Psoas muscle (tissue), 8 donors: Measurements from ENCODE around the gene PCNX2. TPM values are rescaled to one million over a fixed set of nuclear protein-coding genes. Genes with fewer than 3 reads are reported as not detected.

Experiments
- ATAC-seq, 4 donors: fragments of 200-7000 bp; cut with Tn5 transposase; one replicate each; pipeline ENCODE4 v1.9.1; 2020; ENCODE audit warnings: moderate library complexity in 3 of 4, mild to moderate bottlenecking in 2 of 4
- DNase-seq, 2 donors: peaks; one replicate each; pipeline ENCODE4 v3.0.0-alpha.2; 2020
- H3K27ac ChIP-seq: fragments of 200-600 bp; one replicate; pipeline ENCODE4 v1.8.0; 2022
- H3K27me3 ChIP-seq, 3 donors: fragments of 200-600 bp in 1 of 3; one replicate each; pipeline versions ENCODE4 v1.6.1 to v1.8.0; 2013 to 2022; ENCODE audit warnings: low read length in 2 of 3, mild to moderate bottlenecking in 2 of 3, moderate library complexity in 1 of 3; ENCODE audit not compliant: insufficient read depth in 3 of 3
- H3K36me3 ChIP-seq, 2 donors: fragments of 200-600 bp in 1 of 2; one replicate each; pipeline versions ENCODE4 v1.6.1 to v1.8.0; 2013 to 2022; ENCODE audit warnings: low read depth in 1 of 2, mild to moderate bottlenecking in 1 of 2, moderate library complexity in 1 of 2; ENCODE audit not compliant: insufficient read depth in 1 of 2
- H3K4me1 ChIP-seq: fragments of 200-600 bp; one replicate; pipeline ENCODE4 v1.8.0; 2022
- H3K4me3 ChIP-seq: fragments of 200-600 bp; one replicate; pipeline ENCODE4 v1.8.0; 2022; ENCODE audit warnings: mild to moderate bottlenecking
- H3K9me3 ChIP-seq: fragments of 200-600 bp; one replicate; pipeline ENCODE4 v1.8.0; 2022
- CTCF ChIP-seq: fragments of 200-600 bp; IDR thresholded peaks from one replicate; pipeline ENCODE4 v1.8.0; 2022; ENCODE audit warnings: antibody characterized with exemption
- WGBS, 3 donors: extraction: QIAGEN DNeasy Blood & Tissue Kit; methylation state at CpG; one replicate each; pipeline versions ENCODE4 v1.1.6 to v1.1.7; 2013; 5-methylcytosine and 5-hydroxymethylcytosine counted together
- intact Hi-C, 2 donors: fragments of 100-400 bp; cut with DNase I; formaldehyde crosslinking; loops; one replicate each; pipeline versions ENCODE4 v1.11.0 to v1.14.2; 2022
- polyA plus RNA-seq, 3 donors: library from polyadenylated mRNA; stranded (reverse); fragments of 200-250 nt; gene quantifications; one replicate each; pipeline ENCODE4 v1.2.3, GENCODE V29; 2013
- total RNA-seq, 4 donors: library from RNA; stranded (reverse); fragmentation: NEBNext Ultra II Directional in 2 of 4; extraction: Animal tissue kit (Norgen Biotek cat#: 25700) in 2 of 4; gene quantifications; one replicate each; pipeline versions ENCODE4 v1.2.1 to v1.2.4, GENCODE V29; 2021 to 2023
- donor health status: healthy with polysubstance abuse.
- donor health status: DM: no; HTN: no; CAD: no; lungs with moderate emphysema.
- donor health status: Bipolar disorder and iron deficiency.
- donor health status: healthy.
- donor health status: DM: yes; HTN: yes; CAD: no.
- donor health status: DM: no; HTN: no; CAD: no.
- donor health status: DM: no; HTN: no; CAD: no.
- donor health status: DM: yes; HTN: yes; CAD: no.

PCNX2 gene
- total and polyA plus RNA-seq, 7 donors: 0.16 to 1.1 (median 0.54) TPM

- Histone ChIP-seq H3K27ac (no peak overlapping the region), H3K4me3 (no peak overlapping the region), H3K4me1 (peaks cover 5% of the 10 kb centered on the region), H3K36me3 (no peaks in the 10 kb centered on the region), H3K27me3 (no peaks in the 10 kb centered on the region), H3K9me3 (no peaks in the 10 kb centered on the region)
- DNase-seq: no peak
- ATAC-seq: no peak
- TF ChIP-seq CTCF: no peak
- WGBS, 3 donors: 91 to 98% (median 95%) methylated on average over 2 of the region's 2 CpGs
- intact Hi-C loops: loop anchor here (5.0 kb wide), 2 partner anchors 385 to 1155 kb away; no protein-coding TSS in a partner anchor
Measured at GRCh38 chr1:233022246-233022645, 273.3 kb downstream of the PCNX2 start.

- Histone ChIP-seq H3K4me1 (peaks cover 5% of the 10 kb centered on the region), H3K36me3 (no peaks in the 10 kb centered on the region), H3K9me3 (no peaks in the 10 kb centered on the region), H3K4me3 (no peak overlapping the region), H3K27ac (no peak overlapping the region), H3K27me3 (no peaks in the 10 kb centered on the region)
- intact Hi-C loops: loop anchor here (5.0 kb wide), 2 partner anchors 383 to 1153 kb away; no protein-coding TSS in a partner anchor
- DNase-seq (peak in 1 of 2 donors; percentile 19), ATAC-seq (no peak)
- WGBS, 3 donors: 43 to 52% (median 47%) methylated on average over 8 of the region's 8 CpGs
- TF ChIP-seq CTCF: no peak
Measured at GRCh38 chr1:233020426-233020825, 275.1 kb downstream of the PCNX2 start.

- no peaks in the 10 kb centered on the region for H3K9me3 ChIP-seq
- ATAC-seq (no peak), DNase-seq (no peak)
- no peaks in the 10 kb centered on the region for H3K27me3 ChIP-seq
- WGBS, 3 donors: 63 to 73% (median 68%) methylated on average over 12 of the region's 12 CpGs
- intact Hi-C loops: loop anchor here (5.0 kb wide), 2 partner anchors 383 to 1153 kb away; no protein-coding TSS in a partner anchor
- no peak overlapping the region for H3K27ac ChIP-seq
- no peaks in the 10 kb centered on the region for H3K36me3 ChIP-seq
- H3K4me1 ChIP-seq: peaks cover 5% of the 10 kb centered on the region
- no peak overlapping the region for H3K4me3 ChIP-seq
- TF ChIP-seq CTCF: no peak
Measured at GRCh38 chr1:233019778-233020325, 275.7 kb downstream of the PCNX2 start.

- no peak overlapping the region for H3K27ac ChIP-seq
- DNase-seq (no peak), ATAC-seq (no peak)
- 94 to 96% (median 95%) methylated on average over 3 of the region's 3 CpGs for WGBS, 3 donors
- intact Hi-C loops: no loop called here
- TF ChIP-seq CTCF: no peak
- no peaks in the 10 kb centered on the region for H3K9me3 ChIP-seq
- H3K36me3 ChIP-seq: no peaks in the 10 kb centered on the region
- peaks cover 5% of the 10 kb centered on the region for H3K4me1 ChIP-seq
- H3K27me3 ChIP-seq: no peaks in the 10 kb centered on the region
- H3K4me3 ChIP-seq: no peak overlapping the region
Measured at GRCh38 chr1:233019083-233019482, 276.4 kb downstream of the PCNX2 start.

- ATAC-seq: no peak
- no peak overlapping the region for H3K27ac ChIP-seq
- no peaks in the 10 kb centered on the region for H3K27me3 ChIP-seq
- H3K4me1 ChIP-seq: peaks cover 5% of the 10 kb centered on the region
- intact Hi-C loops: no loop called here
- WGBS, 3 donors: 58 to 63% (median 63%) methylated on average over 6 of the region's 6 CpGs
- H3K9me3 ChIP-seq: no peaks in the 10 kb centered on the region
- DNase-seq: no peak
- H3K4me3 ChIP-seq: no peak overlapping the region
- no peaks in the 10 kb centered on the region for H3K36me3 ChIP-seq
- TF ChIP-seq CTCF: no peak
Measured at GRCh38 chr1:233016798-233017197, 278.7 kb downstream of the PCNX2 start.
